Activated T-cell treated with anti-CD3 and anti-CD28 coated beads, Interleukin-2, amount 50 U/mL, for 72 hours (primary cell): ENCODE results near the gene ZNF679. TPM values are rescaled to one million over a fixed set of nuclear protein-coding genes. Genes with fewer than 3 reads are reported as not detected.
"Not testable (repeated sequence)": the region's sequence is repeated elsewhere in the genome, so short reads cannot be mapped to it uniquely, and the experiment has no call there.

Source experiments
- ATAC-seq, 2 donors: fragments of 150-1000 bp; cut with Tn5 transposase; replicated peaks in 1 of 2; 2 replicates each; pipeline ENCODE4 v1.10.0; 2021; ENCODE audit warnings: moderate library complexity in 2 of 2, mild to moderate bottlenecking in 1 of 2
- DNase-seq, 2 donors: peaks; one replicate each; pipeline ENCODE4 v3.0.0; 2021 to 2022; ENCODE audit warnings: mixed read lengths in 1 of 2
- H3K27ac Mint-ChIP-seq: one replicate; pipeline ENCODE4 v1.8.0; 2022; ENCODE audit warnings: mild to moderate bottlenecking, moderate library complexity, mixed read lengths
- H3K27me3 Mint-ChIP-seq: one replicate; pipeline ENCODE4 v1.8.0; 2022; ENCODE audit warnings: low read depth, mixed read lengths
- H3K36me3 Mint-ChIP-seq, 2 donors: one replicate each; pipeline ENCODE4 v1.8.0; 2022; ENCODE audit warnings: mixed read lengths in 2 of 2, mild to moderate bottlenecking in 1 of 2; ENCODE audit not compliant: insufficient read depth in 2 of 2
- H3K4me1 Mint-ChIP-seq: one replicate; pipeline ENCODE4 v1.8.0; 2022; ENCODE audit warnings: low read depth, mixed read lengths
- H3K4me3 Mint-ChIP-seq, 2 donors: one replicate each; pipeline ENCODE4 v1.8.0; 2022; ENCODE audit warnings: mild to moderate bottlenecking in 2 of 2, mixed read lengths in 2 of 2, moderate library complexity in 2 of 2
- H3K9me3 Mint-ChIP-seq, 2 donors: one replicate each; pipeline ENCODE4 v1.8.0; 2022; ENCODE audit warnings: mixed read lengths in 2 of 2
- total RNA-seq, 2 donors: library from RNA; stranded (reverse); gene quantifications; one replicate each; pipeline ENCODE4 v1.2.3, GENCODE V29; 2022

Gene ZNF679
- total RNA-seq, 2 donors from 2014 or later: not detected

- no peak for DNase-seq
- no peak overlapping the region for H3K4me3 Mint-ChIP-seq
- H3K36me3 Mint-ChIP-seq: peaks cover 14 to 18% of the 10 kb centered on the region in 2 donors
- ATAC-seq: no peak
- no peak overlapping the region for H3K27ac Mint-ChIP-seq
- H3K4me1 Mint-ChIP-seq: no peaks in the 10 kb centered on the region
- H3K9me3 Mint-ChIP-seq: peaks cover 15 to 21% of the 10 kb centered on the region in 2 donors
- no peaks in the 10 kb centered on the region for H3K27me3 Mint-ChIP-seq
Observed at GRCh38 chr7:64223366-64223765, 4.9 kb upstream of the ZNF679 start.

GRCh38 chr7:64266341-64266919, 38.2 kb downstream of the ZNF679 start:
- ATAC-seq (no peak), DNase-seq (no peak)
- peaks cover 18 to 19% of the 10 kb centered on the region in 2 donors for H3K9me3 Mint-ChIP-seq
- H3K27me3 Mint-ChIP-seq: no peaks in the 10 kb centered on the region
- no peak overlapping the region for H3K4me3 Mint-ChIP-seq
- H3K4me1 Mint-ChIP-seq: no peaks in the 10 kb centered on the region
- H3K36me3 Mint-ChIP-seq: peaks cover 10 to 26% of the 10 kb centered on the region in 2 donors
- H3K27ac Mint-ChIP-seq: no peak overlapping the region

- H3K27ac Mint-ChIP-seq: no peak overlapping the region
- no peaks in the 10 kb centered on the region for H3K36me3 Mint-ChIP-seq
- no peaks in the 10 kb centered on the region for H3K27me3 Mint-ChIP-seq
- DNase-seq (no peak), ATAC-seq (no peak)
- H3K4me3 Mint-ChIP-seq: no peak overlapping the region
- H3K9me3 Mint-ChIP-seq: peaks cover 2 to 5% of the 10 kb centered on the region in 2 donors
- H3K4me1 Mint-ChIP-seq: no peaks in the 10 kb centered on the region
Observed at GRCh38 chr7:64277630-64278029, 49.4 kb downstream of the ZNF679 start.

- no peaks in the 10 kb centered on the region for H3K9me3 Mint-ChIP-seq
- H3K36me3 Mint-ChIP-seq: peaks cover 0 to 1% of the 10 kb centered on the region in 2 donors
- no peaks in the 10 kb centered on the region for H3K4me1 Mint-ChIP-seq
- H3K27ac Mint-ChIP-seq: no peak overlapping the region
- no peak overlapping the region for H3K4me3 Mint-ChIP-seq
- no peaks in the 10 kb centered on the region for H3K27me3 Mint-ChIP-seq
- DNase-seq: no peak
- ATAC-seq: no peak
Observed at GRCh38 chr7:64294701-64295420, 66.6 kb downstream of the ZNF679 start.

- ATAC-seq (peak; percentile 84 to 86), DNase-seq (peak in 1 of 2 donors; percentile 19)
- not testable (repeated sequence) for H3K36me3 Mint-ChIP-seq, H3K27me3 Mint-ChIP-seq, H3K4me1 Mint-ChIP-seq, H3K9me3 Mint-ChIP-seq, H3K4me3 Mint-ChIP-seq, H3K27ac Mint-ChIP-seq
Observed at GRCh38 chr7:64297418-64297817, 69.1 kb downstream of the ZNF679 start.

- H3K4me1 Mint-ChIP-seq: peaks cover 6% of the 10 kb centered on the region
- ATAC-seq (peak in 1 of 2 donors; percentile 18), DNase-seq (no peak)
- H3K27ac Mint-ChIP-seq: no peak overlapping the region
- peaks cover 0 to 3% of the 10 kb centered on the region in 2 donors for H3K9me3 Mint-ChIP-seq
- no peaks in the 10 kb centered on the region for H3K27me3 Mint-ChIP-seq
- H3K4me3 Mint-ChIP-seq: no peak overlapping the region
- peaks cover 1 to 2% of the 10 kb centered on the region in 2 donors for H3K36me3 Mint-ChIP-seq
Observed at GRCh38 chr7:64300641-64301405, 72.5 kb downstream of the ZNF679 start.

- peak; percentile 99 for ATAC-seq
- H3K27me3 Mint-ChIP-seq: no peaks in the 10 kb centered on the region
- no peaks in the 10 kb centered on the region for H3K9me3 Mint-ChIP-seq
- DNase-seq: peak; percentile 92 to 93
- peak overlapping the region; percentile 79 for H3K27ac Mint-ChIP-seq
- peak overlapping the region; percentile 92 to 97 for H3K4me3 Mint-ChIP-seq
- peaks cover 28% of the 10 kb centered on the region for H3K4me1 Mint-ChIP-seq
- peaks cover 0 to 6% of the 10 kb centered on the region in 2 donors for H3K36me3 Mint-ChIP-seq
Observed at GRCh38 chr7:64307254-64308015, 79.2 kb downstream of the ZNF679 start.

GRCh38 chr7:64308016-64308270, 79.7 kb downstream of the ZNF679 start:
- Mint-ChIP-seq H3K36me3 (peaks cover 0 to 6% of the 10 kb centered on the region in 2 donors), H3K9me3 (no peaks in the 10 kb centered on the region), H3K4me1 (peaks cover 33% of the 10 kb centered on the region), H3K27ac (peak overlapping the region; percentile 79), H3K27me3 (no peaks in the 10 kb centered on the region), H3K4me3 (peak overlapping the region; percentile 92 to 97)
- DNase-seq (no peak), ATAC-seq (no peak)

- ATAC-seq (no peak), DNase-seq (no peak)
- Mint-ChIP-seq H3K36me3 (peaks cover 2 to 7% of the 10 kb centered on the region in 2 donors), H3K27ac (no peak overlapping the region), H3K4me1 (peaks cover 39% of the 10 kb centered on the region), H3K9me3 (no peaks in the 10 kb centered on the region), H3K4me3 (no peak overlapping the region), H3K27me3 (no peaks in the 10 kb centered on the region)
Observed at GRCh38 chr7:64310426-64310825, 82.2 kb downstream of the ZNF679 start.

- H3K4me1 Mint-ChIP-seq: peaks cover 22% of the 10 kb centered on the region
- H3K4me3 Mint-ChIP-seq: peak overlapping the region; percentile 93 to 99
Observed at GRCh38 chr7:64312826-64313225, 84.6 kb downstream of the ZNF679 start.

GRCh38 chr7:64313740-64314491, 85.6 kb downstream of the ZNF679 start, which contains the start of gene ZNF736:
ZNF736 (plus strand) TSS chr7:64313961; CDS start chr7:64314151, 190 bp downstream.
- ATAC-seq (peak; percentile 100), DNase-seq (peak; percentile 86 to 89)
- peak within 1 kb of the TSS; percentile 93 to 99 for H3K4me3 Mint-ChIP-seq
- H3K4me1 Mint-ChIP-seq: peaks cover 20% of the 10 kb centered on the region
- peak within 1 kb of the TSS; percentile 99 for H3K27ac Mint-ChIP-seq
- no peaks in the 10 kb centered on the region for H3K27me3 Mint-ChIP-seq
- H3K36me3 Mint-ChIP-seq: peaks cover 6 to 21% of the 10 kb centered on the region in 2 donors
- no peaks in the 10 kb centered on the region for H3K9me3 Mint-ChIP-seq

More at GRCh38 chr7:64312826-64313225, 84.6 kb downstream of the ZNF679 start:
- peak; percentile 29 to 49 for DNase-seq
- Mint-ChIP-seq H3K36me3 (peaks cover 2 to 16% of the 10 kb centered on the region in 2 donors), H3K27ac (peak overlapping the region; percentile 27), H3K9me3 (no peaks in the 10 kb centered on the region), H3K27me3 (no peaks in the 10 kb centered on the region)
- peak; percentile 16 to 48 for ATAC-seq

- Mint-ChIP-seq H3K36me3 (peaks cover 6 to 22% of the 10 kb centered on the region in 2 donors), H3K4me1 (peaks cover 20% of the 10 kb centered on the region), H3K4me3 (peak overlapping the region; percentile 93 to 99), H3K9me3 (no peaks in the 10 kb centered on the region), H3K27ac (peak overlapping the region; percentile 99), H3K27me3 (no peaks in the 10 kb centered on the region)
- DNase-seq: no peak
- no peak for ATAC-seq
Observed at GRCh38 chr7:64314566-64314965, 86.3 kb downstream of the ZNF679 start.
